Gastrocnemius medialis (tissue), 4 donors: ENCODE measurements around the gene ZNF92. TPM values are rescaled to one million over a fixed set of nuclear protein-coding genes. Genes with fewer than 3 reads are reported as not detected.
"Not testable (repeated sequence)": the region's sequence is repeated elsewhere in the genome, so short reads cannot be mapped to it uniquely, and the experiment has no call there.

Experiments used
- ATAC-seq, 2 donors: fragments of 150-250 bp; one replicate each; pipeline ENCODE4 v1.9.1; 2016
- DNase-seq, 2 donors: peaks; one replicate each; pipeline ENCODE4 v3.0.0-alpha.2; 2019
- H3K27ac ChIP-seq, 4 donors: fragments of 200-600 bp; sonication (generic); 1 replicate in 1 of 4; 2 replicates in 3 of 4; pipeline ENCODE4 v1.5.1; 2016 to 2018; ENCODE audit warnings: mild to moderate bottlenecking in 2 of 4, moderate library complexity in 1 of 4
- H3K27me3 ChIP-seq, 3 donors: fragments of 200-600 bp; sonication (generic) in 2 of 3; 1 replicate in 1 of 3; 2 replicates in 2 of 3; pipeline versions ENCODE4 v1.5.1 to v1.6.0; 2016 to 2019; ENCODE audit warnings: mild to moderate bottlenecking in 1 of 3, moderate library complexity in 1 of 3
- H3K36me3 ChIP-seq, 2 donors: fragments of 200-600 bp; sonication (generic) in 1 of 2; one replicate each; pipeline ENCODE4 v1.5.1; 2017 to 2018
- H3K4me1 ChIP-seq, 2 donors: fragments of 200-600 bp; sonication (generic) in 1 of 2; one replicate each; pipeline ENCODE4 v1.5.1; 2016 to 2017; ENCODE audit warnings: mild to moderate bottlenecking in 2 of 2
- H3K4me3 ChIP-seq, 4 donors: fragments of 200-600 bp; sonication (generic) in 3 of 4; 1 replicate in 1 of 4; 2 replicates in 3 of 4; pipeline ENCODE4 v1.5.1; 2016 to 2019; ENCODE audit warnings: mild to moderate bottlenecking in 2 of 4
- H3K9me3 ChIP-seq, 3 donors: fragments of 200-600 bp; sonication (generic) in 2 of 3; 1 replicate in 1 of 3; 2 replicates in 2 of 3; pipeline ENCODE4 v1.5.1; 2016 to 2019
- CTCF ChIP-seq, 5 experiments: fragments of 450-650 bp in 3 of 5; fragments of 200-600 bp in 2 of 5; sonication (generic) in 2 of 5; IDR thresholded peaks in 4 of 5; conservative IDR thresholded peaks in 1 of 5; 1 replicate in 4 of 5; 2 replicates in 1 of 5; pipeline ENCODE4 v1.5.1; 2016 to 2019; ENCODE audit warnings: antibody characterized with exemption in 5 of 5, mild to moderate bottlenecking in 3 of 5, moderate library complexity in 3 of 5
- POLR2A ChIP-seq, 2 donors: fragments of 450-650 bp; IDR thresholded peaks; one replicate each; pipeline ENCODE4 v1.6.1; 2017; ENCODE audit warnings: antibody characterized with exemption in 2 of 2, mild to moderate bottlenecking in 2 of 2, moderate library complexity in 2 of 2
- in situ Hi-C, 4 donors: fragments of 200-750 bp; cut with MboI; loops; one replicate each; pipeline versions ENCODE4 v1.15.0 to v1.8.0; 2017; ENCODE audit warnings: low sequenced_read_pairs in 4 of 4
- intact Hi-C: fragments of 100-400 bp; cut with DNase I; formaldehyde crosslinking; loops from one replicate; pipeline ENCODE4 v1.15.1; 2023; ENCODE audit warnings: low total_unique reads
- total RNA-seq, 4 donors: library from RNA; depleted of rRNA; stranded (reverse); fragments of >200 nt; gene quantifications; one replicate each; pipeline versions ENCODE4 v1.1.0 to v1.2.3, GENCODE V29; 2016

Gene ZNF92
- total RNA-seq, 4 donors from 2014 or later = 1.8 to 3.4 (median 2.6) TPM

GRCh38 chr7:65411249-65411648, 37.6 kb downstream of the ZNF92 start:
- intact Hi-C loops = no loop called here
- in situ Hi-C loops = no loop called here
- Histone ChIP-seq H3K9me3 (no peaks in the 10 kb centered on the region), H3K36me3 (no peaks in the 10 kb centered on the region), H3K4me1 (no peaks in the 10 kb centered on the region), H3K27ac (no peak overlapping the region), H3K4me3 (no peak overlapping the region), H3K27me3 (no peaks in the 10 kb centered on the region)
- ATAC-seq (no peak), DNase-seq (no peak)
- TF ChIP-seq CTCF (IDR thresholded peaks at IDR 0.05 in 4 of 5, conservative IDR thresholded peaks at IDR 0.05 in 1 of 5) (no peak), POLR2A (IDR thresholded peaks at IDR 0.05) (no peak)

- TF ChIP-seq CTCF (IDR thresholded peaks at IDR 0.05 in 4 of 5, conservative IDR thresholded peaks at IDR 0.05 in 1 of 5) (no peak), POLR2A (IDR thresholded peaks at IDR 0.05) (no peak)
- intact Hi-C loops = no loop called here
- DNase-seq = no peak
- no peak overlapping the region for H3K4me3 ChIP-seq
- H3K27me3 ChIP-seq = no peaks in the 10 kb centered on the region
- in situ Hi-C loops = no loop called here
- no peaks in the 10 kb centered on the region for H3K4me1 ChIP-seq
- H3K27ac ChIP-seq = no peak overlapping the region
- H3K36me3 ChIP-seq = no peaks in the 10 kb centered on the region
- no peak for ATAC-seq
- H3K9me3 ChIP-seq = no peaks in the 10 kb centered on the region
Measured at GRCh38 chr7:65422670-65423069, 49.0 kb downstream of the ZNF92 start.

GRCh38 chr7:65423286-65423685, 49.6 kb downstream of the ZNF92 start:
- H3K4me1 ChIP-seq, H3K27me3 ChIP-seq, ATAC-seq, H3K4me3 ChIP-seq, H3K27ac ChIP-seq, DNase-seq, H3K36me3 ChIP-seq, intact Hi-C loops, H3K9me3 ChIP-seq, in situ Hi-C loops: not testable (repeated sequence)

- DNase-seq = no peak
- Histone ChIP-seq H3K4me1 (no peaks in the 10 kb centered on the region), H3K27me3 (no peaks in the 10 kb centered on the region), H3K27ac (no peak overlapping the region), H3K4me3 (no peak overlapping the region), H3K36me3 (no peaks in the 10 kb centered on the region), H3K9me3 (no peaks in the 10 kb centered on the region)
- in situ Hi-C loops = no loop called here
- no peak for ATAC-seq
- intact Hi-C loops = no loop called here
- TF ChIP-seq POLR2A (IDR thresholded peaks at IDR 0.05) (no peak), CTCF (IDR thresholded peaks at IDR 0.05 in 4 of 5, conservative IDR thresholded peaks at IDR 0.05 in 1 of 5) (no peak)
Measured at GRCh38 chr7:65429642-65430343, 56.1 kb downstream of the ZNF92 start.

- Histone ChIP-seq H3K9me3 (no peaks in the 10 kb centered on the region), H3K4me3 (no peak overlapping the region), H3K4me1 (no peaks in the 10 kb centered on the region), H3K27ac (no peak overlapping the region), H3K36me3 (no peaks in the 10 kb centered on the region), H3K27me3 (no peaks in the 10 kb centered on the region)
- DNase-seq = no peak
- in situ Hi-C loops (no loop called here), intact Hi-C loops (no loop called here)
- TF ChIP-seq CTCF (IDR thresholded peaks at IDR 0.05 in 4 of 5, conservative IDR thresholded peaks at IDR 0.05 in 1 of 5) = no peak
- TF ChIP-seq POLR2A (IDR thresholded peaks at IDR 0.05) = no peak
- ATAC-seq = no peak
Measured at GRCh38 chr7:65430344-65431186, 56.9 kb downstream of the ZNF92 start.
